ENCODE results near the gene MTFMT.

The MTFMT gene

GRCh38 chr15:64961013-64961412, 68.4 kb downstream of the MTFMT start:
- Histone ChIP-seq H3K9me3 (ENCODE audit: control insufficient read depth, insufficient read depth, low read length) (no peaks in the 10 kb centered on the region), H3K36me3 (ENCODE audit: insufficient read depth, low read length) (peaks cover 21% of the 10 kb centered on the region; the same call in 1 of the 2 replicates), H3K4me1 (ENCODE audit: insufficient read depth, low read length) (no peaks in the 10 kb centered on the region), H3K9ac (ENCODE audit: low read depth, low read length) (no peak overlapping the region)

GRCh38 chr15:64960153-64960552, 69.3 kb downstream of the MTFMT start:
- H3K9me3 ChIP-seq (ENCODE audit: control insufficient read depth, insufficient read depth, low read length): no peaks in the 10 kb centered on the region; the same call in 1 of the 2 replicates
- no peaks in the 10 kb centered on the region for H3K4me1 ChIP-seq (ENCODE audit: insufficient read depth, low read length)
- peaks cover 19% of the 10 kb centered on the region; the same call in 1 of the 2 replicates for H3K36me3 ChIP-seq (ENCODE audit: insufficient read depth, low read length)
- no peak overlapping the region for H3K9ac ChIP-seq (ENCODE audit: low read depth, low read length)

- peaks cover 18% of the 10 kb centered on the region; the same call in 1 of the 2 replicates for H3K36me3 ChIP-seq (ENCODE audit: insufficient read depth, low read length)
- no peaks in the 10 kb centered on the region for H3K4me1 ChIP-seq (ENCODE audit: insufficient read depth, low read length)
- H3K9ac ChIP-seq (ENCODE audit: low read depth, low read length): no peak overlapping the region
- H3K9me3 ChIP-seq (ENCODE audit: control insufficient read depth, insufficient read depth, low read length): no peaks in the 10 kb centered on the region; the same call in 1 of the 2 replicates
Measured at GRCh38 chr15:64959128-64959527, 70.3 kb downstream of the MTFMT start.

GRCh38 chr15:64954395-64954794, 75.0 kb downstream of the MTFMT start:
- peaks cover 4% of the 10 kb centered on the region; the same call in 1 of the 2 replicates for H3K36me3 ChIP-seq (ENCODE audit: insufficient read depth, low read length)
- H3K9me3 ChIP-seq (ENCODE audit: control insufficient read depth, insufficient read depth, low read length): no peaks in the 10 kb centered on the region; the same call in 1 of the 2 replicates
- H3K4me1 ChIP-seq (ENCODE audit: insufficient read depth, low read length): no peaks in the 10 kb centered on the region
- no peak overlapping the region for H3K9ac ChIP-seq (ENCODE audit: low read depth, low read length)

- no peaks in the 10 kb centered on the region for H3K36me3 ChIP-seq (ENCODE audit: insufficient read depth, low read length)
- H3K4me1 ChIP-seq (ENCODE audit: insufficient read depth, low read length): no peaks in the 10 kb centered on the region
- H3K9ac ChIP-seq (ENCODE audit: low read depth, low read length): no peak overlapping the region
- no peaks in the 10 kb centered on the region; the same call in 1 of the 2 replicates for H3K9me3 ChIP-seq (ENCODE audit: control insufficient read depth, insufficient read depth, low read length)
Measured at GRCh38 chr15:64951777-64952418, 77.5 kb downstream of the MTFMT start.
